Activated T-helper 1 cell treated with anti-CD3 and anti-CD28 coated beads, Interleukin-2, amount 50 U/mL, for 16 hours (primary cell): ENCODE data around the gene PKDCC.

Experiments used
- DNase-seq, 2 donors: peaks; one replicate each; pipeline ENCODE4 v3.0.0-alpha.2; 2020; ENCODE audit warnings: low read depth in 1 of 2, low spot score in 1 of 2

Gene PKDCC

DNA sequence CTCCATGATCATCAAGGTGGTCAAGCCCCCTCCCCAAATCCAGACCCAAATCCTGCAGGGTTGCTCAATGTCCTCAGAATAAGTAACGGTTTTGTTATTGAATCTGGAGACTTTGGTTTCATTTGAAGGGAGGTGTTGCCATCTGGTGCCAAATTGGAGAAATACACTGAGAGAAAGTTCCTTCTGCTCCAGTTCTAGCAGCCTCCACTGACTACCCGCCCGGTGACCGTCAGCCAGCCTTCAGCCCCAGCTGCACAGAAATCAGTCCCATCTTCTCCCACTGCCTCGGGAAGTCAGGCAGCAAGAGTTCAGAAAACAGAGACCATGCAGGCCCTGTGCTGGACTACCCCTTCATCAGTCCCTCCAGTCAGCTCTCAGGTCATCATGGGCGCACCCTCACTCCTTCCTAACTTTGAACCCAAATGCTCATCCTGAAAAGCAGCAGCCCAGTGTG is 38.7 kb downstream of the PKDCC start:
- DNase-seq: no peak

DNA sequence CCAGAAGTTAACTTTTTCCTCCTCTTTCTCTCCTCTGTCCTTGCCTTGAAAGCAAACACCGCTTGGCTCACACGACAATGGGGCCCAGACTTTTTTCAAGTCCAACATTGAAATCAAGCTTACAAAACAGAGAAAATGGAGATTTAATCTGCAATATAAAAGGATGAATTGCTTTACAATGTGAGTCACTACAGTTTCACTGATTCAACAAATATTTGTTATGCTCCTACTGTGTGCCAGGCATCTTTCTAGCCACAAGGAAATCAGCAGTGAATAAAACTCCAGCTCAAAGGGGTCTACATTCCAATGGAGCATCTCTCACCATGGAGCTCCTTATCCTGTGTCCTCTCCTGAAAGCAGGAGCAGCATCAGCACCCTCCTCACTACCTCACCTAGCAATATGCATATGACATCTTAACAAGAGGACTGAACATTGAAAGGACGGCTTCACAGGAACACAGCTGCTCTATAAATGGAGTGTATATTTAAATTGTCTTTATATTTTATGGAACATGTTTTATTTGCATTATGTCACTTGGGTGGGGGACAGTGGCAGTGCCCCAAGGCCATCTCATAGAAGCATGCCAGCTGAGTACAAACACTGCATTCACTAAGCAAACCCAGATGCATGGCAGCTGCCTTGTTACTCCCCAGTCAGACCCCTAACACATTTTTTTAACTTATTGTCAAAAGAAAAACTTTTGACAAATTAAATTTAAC is 39.5 kb downstream of the PKDCC start:
- no peak for DNase-seq

DNA sequence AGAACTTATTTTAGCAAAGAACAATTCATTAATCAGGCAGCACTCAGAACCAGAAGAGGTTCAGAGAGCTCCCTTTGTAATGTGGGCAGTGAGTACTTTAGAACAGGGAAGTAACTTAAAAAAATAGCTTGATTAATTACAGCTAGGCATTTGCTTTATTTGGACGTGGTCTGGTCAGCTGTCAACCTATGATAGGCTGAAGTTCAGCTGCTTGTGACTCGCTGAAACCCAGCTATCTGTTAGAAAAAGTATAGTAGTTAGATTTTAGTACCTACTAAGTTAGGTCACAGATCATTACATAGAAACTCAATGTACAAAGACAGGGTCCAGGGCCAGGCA is 40.0 kb downstream of the PKDCC start:
- no peak for DNase-seq

DNA sequence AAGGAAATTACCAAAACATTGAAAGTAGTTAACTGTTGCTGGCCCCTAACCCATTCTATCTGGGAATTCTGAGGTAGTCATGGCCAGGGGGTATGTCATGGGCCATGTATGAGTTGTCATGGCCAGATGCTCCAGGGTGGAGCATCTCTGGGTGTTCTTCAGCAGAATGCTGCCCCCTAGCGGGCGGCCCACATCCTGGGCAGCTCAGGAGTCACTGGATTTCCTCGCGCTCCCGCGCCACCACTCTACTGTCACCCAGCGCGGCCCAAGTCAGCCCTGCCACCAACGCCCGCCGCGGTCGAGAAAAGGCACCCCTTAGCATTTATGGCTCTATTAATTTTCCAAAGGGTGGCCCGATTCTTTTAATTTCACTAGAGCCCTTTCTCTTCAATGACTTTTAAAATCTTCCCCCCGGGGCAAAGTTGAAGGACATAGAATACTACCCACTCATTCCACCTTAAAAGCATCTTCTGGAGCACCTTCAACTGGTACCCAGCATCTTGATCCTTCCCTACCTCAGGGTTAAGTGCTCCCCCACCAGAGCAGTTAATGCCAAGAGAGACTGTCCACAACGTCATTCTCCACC is 41.6 kb downstream of the PKDCC start:
- peak; percentile 35 to 40 for DNase-seq

- no peak for DNase-seq
These were observed 42.4 kb downstream of the PKDCC start for GRCh38 chr2:42090216-42090615.

DNA sequence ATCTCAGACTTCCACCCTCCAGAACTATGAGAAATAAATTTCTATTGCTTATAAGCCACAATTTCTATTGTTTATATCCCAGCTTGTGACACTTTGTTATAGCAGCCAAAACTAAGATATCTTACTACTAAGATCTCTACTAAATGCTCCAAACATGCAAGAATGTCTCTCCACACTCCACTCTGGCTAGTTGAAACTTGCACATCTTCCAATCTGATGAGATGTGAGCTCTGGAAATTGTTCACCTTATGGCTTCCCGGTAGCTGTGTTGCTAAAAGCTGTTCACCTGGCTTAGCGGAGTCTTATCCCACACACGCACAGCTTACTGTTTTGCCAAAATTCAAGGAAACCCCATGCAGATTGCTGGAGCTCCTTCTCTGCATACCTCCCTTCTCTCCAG is 43.9 kb downstream of the PKDCC start:
- DNase-seq: no peak

- DNase-seq: no peak
These were observed 44.5 kb downstream of the PKDCC start for GRCh38 chr2:42092084-42092996.

- no peak for DNase-seq
These were observed 46.3 kb downstream of the PKDCC start for GRCh38 chr2:42094114-42094513.

- peak; percentile 43 to 59 for DNase-seq
These were observed 48.1 kb downstream of the PKDCC start for GRCh38 chr2:42095923-42096408.

DNA sequence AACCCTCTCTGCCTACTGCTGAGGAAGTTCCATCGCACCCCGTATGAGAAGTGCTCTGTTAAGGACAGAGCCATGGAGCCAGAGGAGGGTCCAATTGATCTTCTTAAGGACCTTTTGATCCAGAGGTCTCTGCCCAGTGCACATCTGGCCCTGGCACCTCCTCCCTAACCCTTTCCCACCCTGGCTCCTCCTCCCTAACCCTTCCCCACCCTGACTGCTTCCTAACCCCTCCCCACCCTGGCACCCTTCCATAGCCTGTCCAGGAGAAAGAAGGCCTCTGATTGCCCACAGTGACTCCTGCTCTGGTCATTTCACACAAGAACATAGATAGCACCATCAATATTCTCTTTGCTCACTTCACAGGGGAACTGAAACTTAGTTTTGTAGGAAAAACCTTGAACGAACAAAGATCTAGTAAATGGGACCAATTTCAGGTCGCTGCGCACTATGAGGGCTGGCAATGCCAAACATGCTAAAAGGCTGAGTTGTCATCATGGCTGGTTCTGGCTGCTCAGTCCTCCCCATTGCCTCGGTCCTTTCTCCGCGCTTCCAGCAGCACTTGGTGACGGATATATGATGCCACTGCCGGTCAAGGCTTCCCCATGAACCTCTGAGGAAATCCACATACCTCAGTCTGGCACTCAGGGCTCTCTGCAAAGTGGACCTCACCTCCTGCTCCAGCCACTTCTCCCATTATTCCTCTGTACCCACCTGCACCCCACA is 49.2 kb downstream of the PKDCC start:
- DNase-seq: no peak

DNA sequence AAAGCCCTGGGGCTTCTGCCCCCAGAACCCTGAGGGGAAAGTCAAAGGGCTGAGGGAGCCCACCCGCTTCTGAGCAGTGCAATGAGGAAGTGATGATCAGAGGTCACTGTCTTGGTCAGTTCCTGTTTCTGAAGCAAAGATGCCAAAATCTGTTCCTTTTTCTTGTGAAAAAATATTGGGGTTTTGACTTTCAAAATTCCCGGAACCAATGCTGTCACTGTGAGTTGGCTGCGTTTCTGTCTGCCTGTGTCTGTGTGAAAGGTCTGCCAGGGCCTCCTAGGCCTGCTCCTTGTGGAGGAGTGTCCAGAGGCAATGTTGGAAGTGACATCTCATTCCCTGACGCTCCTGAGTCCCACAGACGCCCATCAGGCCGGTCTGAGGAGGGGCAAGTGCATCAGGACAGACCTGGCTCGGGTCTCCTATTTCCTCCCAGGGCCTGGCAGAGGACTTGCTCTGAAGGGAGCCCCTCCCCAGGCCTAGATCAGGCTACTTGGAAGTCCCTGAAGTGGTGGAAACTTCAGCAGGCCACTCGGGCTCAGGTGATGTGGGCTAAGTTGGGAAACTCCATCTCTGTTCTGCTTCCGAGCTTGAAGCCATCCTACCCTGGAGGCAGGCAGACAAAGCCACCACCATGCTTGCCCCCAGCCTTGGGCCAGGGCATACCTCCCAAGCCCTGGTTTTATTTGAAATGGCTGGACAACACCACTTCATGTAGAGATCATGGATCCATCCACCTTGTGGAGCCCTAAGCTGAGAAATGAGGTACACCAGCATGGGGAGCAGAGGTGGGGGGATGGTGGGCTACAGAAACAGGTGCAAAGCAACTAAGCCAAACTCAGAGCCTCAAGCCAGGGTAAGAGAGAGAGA is 51.0 kb downstream of the PKDCC start:
- DNase-seq: no peak

DNA sequence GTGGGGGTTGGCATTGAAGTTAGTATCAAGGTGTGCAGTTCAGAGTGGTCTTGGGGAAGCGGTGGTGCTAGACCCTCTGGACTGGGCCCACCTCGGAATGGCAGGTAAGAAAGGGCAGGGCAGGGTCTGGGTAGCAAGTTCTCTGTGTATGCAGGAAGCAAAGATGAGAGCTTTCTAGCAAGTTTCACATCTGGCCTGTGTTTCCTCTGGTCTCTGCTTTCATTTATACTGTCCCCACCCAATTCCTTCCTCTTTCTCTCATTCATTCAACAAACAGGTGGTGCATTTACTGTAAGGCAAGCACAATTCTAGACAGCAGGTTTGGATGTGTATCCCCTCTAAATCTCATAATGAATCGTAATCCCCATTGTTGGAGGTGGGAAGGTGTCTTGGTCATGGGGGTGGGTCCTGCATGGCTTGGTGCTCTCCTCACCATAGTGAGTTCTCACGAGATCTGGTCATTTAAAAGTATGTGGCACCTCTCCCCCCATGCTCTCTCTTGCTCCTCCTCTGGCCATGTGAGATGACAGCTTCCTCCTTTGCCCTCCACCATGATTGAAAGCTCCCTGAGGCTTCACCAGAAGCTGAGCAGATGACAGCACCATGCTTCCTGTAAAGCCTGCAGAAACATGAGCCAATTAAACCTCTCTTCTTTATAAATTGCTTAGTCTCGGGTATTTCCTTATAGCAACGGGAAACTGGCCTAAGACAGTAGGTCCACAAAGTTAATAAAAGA is 51.8 kb downstream of the PKDCC start:
- DNase-seq: no peak

DNA sequence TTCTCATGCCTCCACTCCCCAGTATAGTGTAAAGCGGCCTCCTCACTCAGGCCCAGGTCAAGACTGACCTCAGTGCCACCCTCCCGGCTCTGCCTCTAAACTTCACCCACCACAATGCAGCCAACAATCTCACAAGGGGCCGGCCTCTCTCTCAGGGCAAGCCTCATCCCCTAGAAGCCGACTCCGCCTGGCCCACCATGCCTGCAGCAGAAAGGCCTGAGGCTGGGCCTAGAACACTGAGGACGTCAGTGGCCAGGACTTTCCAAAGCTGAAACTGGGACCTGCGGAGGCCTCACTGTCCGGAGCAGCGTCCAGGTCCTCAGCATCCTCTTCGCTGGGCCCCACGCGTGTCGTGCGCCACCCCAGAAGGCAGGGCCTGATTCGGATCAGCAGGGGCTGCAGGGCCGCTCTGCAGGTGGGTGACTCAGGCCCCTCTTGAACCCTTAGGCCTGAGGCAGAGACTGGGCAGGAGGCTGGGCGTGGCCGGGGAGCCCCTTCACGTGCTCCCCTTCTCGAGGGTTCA is 52.9 kb downstream of the PKDCC start:
- DNase-seq: no peak

DNA sequence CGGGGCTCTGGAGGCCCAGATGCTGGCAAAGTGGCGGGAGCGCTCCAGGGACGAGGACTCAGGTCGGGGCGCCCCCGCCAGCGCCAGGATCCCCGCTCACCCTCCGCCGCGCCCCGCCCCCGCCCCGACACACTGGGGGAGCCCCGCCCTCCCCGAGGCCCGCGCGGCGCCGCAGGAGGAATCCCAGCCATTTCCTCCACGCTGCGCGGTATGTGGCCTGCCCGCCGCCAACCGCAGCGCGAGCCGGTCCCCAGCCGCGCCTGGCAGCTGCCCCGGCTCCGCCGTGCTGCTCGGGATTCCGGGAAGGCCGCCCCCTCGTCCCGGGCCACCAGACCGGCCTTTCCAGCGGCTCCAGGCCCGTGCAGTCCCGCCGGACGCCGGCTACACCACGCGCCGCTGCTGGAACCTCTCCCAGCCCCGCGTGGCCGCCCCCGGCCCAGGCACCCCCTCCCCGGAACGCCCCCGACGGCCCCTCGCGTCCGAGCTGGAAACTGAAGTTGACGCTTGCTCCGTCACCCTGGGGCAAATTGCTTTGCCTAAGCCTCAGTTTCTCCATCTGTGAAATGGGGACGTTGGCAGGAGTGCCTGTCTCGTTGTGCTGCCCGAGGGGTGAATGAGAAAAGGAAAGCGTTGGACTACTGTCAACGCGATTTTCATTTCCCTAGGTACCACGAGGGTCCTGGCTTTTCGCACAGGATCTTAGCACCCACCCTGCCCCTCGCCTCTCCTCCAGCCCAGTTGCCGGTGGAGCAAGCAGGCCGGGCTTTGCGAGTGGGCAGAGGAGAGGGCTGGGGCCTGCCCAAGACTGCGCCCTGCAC is 53.6 kb downstream of the PKDCC start:
- peak; percentile 29 to 47 for DNase-seq

DNA sequence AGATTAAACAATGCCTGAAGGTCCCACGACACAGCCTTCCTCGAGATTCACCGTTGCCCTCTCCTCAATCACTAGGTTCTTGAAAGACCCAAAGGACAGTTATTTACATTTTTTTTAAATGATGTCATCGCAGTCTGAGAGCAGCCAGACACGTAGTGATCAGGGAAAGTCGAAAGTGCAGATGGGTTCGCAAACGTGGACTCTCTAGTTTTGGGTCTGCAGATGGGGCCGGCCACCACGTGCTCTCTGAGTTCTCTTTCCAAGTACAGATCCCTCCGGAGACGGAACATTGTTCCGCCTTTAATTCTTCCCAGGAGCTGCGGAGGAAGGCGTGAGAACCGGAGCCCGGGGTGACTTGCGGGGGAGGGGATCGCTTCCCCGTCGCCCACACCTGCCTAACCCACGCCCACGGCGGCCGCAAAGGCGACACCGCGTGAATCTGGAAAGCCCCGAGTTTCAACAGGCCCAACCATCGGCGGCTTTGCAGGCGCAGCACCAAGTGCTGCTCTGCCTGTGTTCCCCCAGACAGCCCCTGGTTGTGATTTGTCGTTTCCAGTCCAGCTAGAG is 54.3 kb downstream of the PKDCC start:
- peak; percentile 73 to 89 for DNase-seq

DNA sequence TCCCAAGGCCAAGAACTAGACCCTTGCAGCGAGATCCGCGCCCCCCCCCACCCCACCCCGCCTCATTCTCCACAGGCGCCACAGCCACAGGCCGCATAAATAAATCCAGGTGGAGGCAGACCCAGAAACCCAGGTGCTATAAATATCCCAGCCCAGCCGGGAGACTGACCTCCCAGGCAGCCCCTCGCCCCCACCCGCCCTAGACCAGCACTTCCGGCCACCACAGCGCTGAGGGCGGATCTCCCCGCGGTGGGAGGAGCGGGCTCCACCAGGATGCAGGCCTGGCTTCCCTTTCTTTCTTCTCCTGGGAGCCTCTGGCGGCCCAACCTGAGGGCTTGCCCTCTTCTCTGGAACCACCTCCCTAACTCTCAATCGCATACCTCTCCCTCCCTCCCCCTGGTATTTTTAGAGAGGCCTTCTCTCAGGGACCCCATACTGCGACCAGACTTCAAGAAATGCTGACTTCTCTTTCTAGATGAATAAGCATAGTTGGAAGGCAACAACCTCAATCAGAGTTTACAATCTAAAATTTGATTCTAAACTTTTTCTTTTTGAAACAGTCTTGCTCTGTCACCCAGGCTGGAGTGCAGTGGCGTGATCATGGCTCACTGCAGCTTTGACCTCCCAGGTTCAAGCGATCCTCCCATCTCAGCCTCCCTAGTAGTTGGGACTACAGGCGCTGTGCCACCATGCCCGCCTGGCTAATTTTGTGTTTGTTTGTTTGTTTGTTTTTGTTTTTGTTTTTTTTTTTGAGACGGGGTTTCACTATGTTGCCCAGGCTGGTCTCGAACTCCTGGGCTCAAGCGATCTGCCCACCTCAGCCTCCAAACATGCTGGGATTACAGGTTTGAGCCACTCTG is 55.0 kb downstream of the PKDCC start:
- DNase-seq: no peak

DNA sequence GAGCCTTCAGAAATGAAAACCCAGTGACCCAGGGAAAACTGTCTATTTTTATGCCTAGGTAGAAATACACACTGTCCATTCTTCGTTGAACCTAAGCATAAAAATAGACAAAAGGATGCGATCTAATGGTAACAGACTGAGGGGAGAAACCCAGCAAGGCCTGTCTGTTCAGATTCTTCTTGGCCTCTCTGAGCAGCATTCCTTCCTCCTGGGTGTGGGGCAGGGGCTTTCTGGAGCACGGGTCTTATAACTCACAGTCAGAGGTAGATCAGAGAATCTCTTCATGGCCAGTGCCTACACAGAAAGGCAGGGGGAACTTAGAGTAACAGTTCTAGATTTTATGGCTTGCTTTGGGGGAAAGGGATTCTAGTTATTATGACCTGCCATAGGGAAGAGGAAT is 56.0 kb downstream of the PKDCC start:
- no peak for DNase-seq
